ENCODE results near the gene KNTC1. TPM values are rescaled to one million over a fixed set of nuclear protein-coding genes. Genes with fewer than 3 reads are reported as not detected.
A peak's percentile ranks its signal among the peaks of the same experiment; 100 is the strongest.

Gene KNTC1, protein sequence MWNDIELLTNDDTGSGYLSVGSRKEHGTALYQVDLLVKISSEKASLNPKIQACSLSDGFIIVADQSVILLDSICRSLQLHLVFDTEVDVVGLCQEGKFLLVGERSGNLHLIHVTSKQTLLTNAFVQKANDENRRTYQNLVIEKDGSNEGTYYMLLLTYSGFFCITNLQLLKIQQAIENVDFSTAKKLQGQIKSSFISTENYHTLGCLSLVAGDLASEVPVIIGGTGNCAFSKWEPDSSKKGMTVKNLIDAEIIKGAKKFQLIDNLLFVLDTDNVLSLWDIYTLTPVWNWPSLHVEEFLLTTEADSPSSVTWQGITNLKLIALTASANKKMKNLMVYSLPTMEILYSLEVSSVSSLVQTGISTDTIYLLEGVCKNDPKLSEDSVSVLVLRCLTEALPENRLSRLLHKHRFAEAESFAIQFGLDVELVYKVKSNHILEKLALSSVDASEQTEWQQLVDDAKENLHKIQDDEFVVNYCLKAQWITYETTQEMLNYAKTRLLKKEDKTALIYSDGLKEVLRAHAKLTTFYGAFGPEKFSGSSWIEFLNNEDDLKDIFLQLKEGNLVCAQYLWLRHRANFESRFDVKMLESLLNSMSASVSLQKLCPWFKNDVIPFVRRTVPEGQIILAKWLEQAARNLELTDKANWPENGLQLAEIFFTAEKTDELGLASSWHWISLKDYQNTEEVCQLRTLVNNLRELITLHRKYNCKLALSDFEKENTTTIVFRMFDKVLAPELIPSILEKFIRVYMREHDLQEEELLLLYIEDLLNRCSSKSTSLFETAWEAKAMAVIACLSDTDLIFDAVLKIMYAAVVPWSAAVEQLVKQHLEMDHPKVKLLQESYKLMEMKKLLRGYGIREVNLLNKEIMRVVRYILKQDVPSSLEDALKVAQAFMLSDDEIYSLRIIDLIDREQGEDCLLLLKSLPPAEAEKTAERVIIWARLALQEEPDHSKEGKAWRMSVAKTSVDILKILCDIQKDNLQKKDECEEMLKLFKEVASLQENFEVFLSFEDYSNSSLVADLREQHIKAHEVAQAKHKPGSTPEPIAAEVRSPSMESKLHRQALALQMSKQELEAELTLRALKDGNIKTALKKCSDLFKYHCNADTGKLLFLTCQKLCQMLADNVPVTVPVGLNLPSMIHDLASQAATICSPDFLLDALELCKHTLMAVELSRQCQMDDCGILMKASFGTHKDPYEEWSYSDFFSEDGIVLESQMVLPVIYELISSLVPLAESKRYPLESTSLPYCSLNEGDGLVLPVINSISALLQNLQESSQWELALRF (N-terminal part only)
- total RNA-seq (1 to 10 TPM; 2.0 to 7.0 (median 3.0) TPM), polyA plus RNA-seq (1 to 10 TPM; 2.1 to 8.1 TPM)
- long read RNA-seq, donor 1 = 0 reads
- long read RNA-seq, donor 2 = 0 reads
- long read RNA-seq, donor 3 = 0 reads

DNA sequence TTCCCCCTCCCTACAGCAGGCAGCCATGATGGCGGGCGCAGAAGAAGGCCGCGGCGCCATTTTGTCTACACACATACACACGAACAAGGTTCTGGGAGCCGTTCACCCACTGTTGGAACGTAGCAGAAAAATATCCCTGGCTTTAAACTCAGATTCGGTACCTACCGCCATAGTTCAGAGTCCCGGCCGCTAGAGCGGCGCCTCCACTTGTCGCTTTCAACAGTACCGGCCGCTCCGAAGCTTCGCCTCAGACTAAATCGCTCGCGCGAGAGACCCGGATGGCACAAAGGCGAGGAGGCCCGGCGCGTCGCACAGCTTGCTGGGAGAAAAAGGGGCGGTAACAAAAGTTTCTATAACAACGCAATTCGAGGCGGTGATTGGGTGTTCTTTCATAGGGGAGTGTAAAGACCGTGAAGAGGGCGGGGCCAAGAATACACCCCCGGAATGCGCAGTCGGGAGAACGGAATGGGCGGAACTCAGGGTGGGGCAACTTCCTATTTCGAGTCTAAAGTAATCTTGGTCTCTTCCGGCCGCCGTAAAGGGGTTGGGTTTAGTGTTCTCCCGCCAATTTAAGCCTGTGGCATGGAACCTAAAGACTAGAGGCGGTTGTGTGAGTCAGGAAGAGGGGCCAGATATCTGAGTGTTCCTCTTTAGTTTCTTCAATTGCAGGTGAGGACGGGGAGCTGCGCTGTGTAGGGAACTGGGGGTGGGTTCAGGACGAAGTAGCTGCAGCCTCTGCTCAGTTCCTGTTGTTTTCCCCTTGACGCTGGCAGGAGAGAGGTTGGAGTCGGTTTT lies at the start of gene KNTC1, which contains the start of gene RSRC2:
TSS of gene KNTC1 (plus strand) at position 567 of the 795 bp plus-strand sequence. CDS start 2,815 bp downstream, outside the sequence.
TSS of gene RSRC2 (minus strand) at position 254 of the 795 bp plus-strand sequence. CDS start at position 171, 83 bp downstream.
- H3K36me3 ChIP-seq = peaks cover 0 to 49% (median 2%) of the 10 kb centered on the region in 9 donors
- TF ChIP-seq, protein P1, sequence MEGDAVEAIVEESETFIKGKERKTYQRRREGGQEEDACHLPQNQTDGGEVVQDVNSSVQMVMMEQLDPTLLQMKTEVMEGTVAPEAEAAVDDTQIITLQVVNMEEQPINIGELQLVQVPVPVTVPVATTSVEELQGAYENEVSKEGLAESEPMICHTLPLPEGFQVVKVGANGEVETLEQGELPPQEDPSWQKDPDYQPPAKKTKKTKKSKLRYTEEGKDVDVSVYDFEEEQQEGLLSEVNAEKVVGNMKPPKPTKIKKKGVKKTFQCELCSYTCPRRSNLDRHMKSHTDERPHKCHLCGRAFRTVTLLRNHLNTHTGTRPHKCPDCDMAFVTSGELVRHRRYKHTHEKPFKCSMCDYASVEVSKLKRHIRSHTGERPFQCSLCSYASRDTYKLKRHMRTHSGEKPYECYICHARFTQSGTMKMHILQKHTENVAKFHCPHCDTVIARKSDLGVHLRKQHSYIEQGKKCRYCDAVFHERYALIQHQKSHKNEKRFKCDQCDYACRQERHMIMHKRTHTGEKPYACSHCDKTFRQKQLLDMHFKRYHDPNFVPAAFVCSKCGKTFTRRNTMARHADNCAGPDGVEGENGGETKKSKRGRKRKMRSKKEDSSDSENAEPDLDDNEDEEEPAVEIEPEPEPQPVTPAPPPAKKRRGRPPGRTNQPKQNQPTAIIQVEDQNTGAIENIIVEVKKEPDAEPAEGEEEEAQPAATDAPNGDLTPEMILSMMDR (IDR thresholded peaks at IDR 0.05) = peak in 1 of 9 donors; percentile 6
- H3K4me1 ChIP-seq = peaks cover 6 to 48% (median 46%) of the 10 kb centered on the region in 9 donors
- H3K9me3 ChIP-seq = no peaks in the 10 kb centered on the region
- ATAC-seq (peak; percentile 97 to 99 (median 98)), DNase-seq (peak; percentile 93 to 100)
- peak within 1 kb of the TSS; percentile 57 to 91 (median 76) for H3K4me3 ChIP-seq
- intact Hi-C loops (cut with DNase I) = loop anchor here in 5 of 10 donors (2.0 to 10.0 kb wide), 2 partner anchors 226 to 228 kb away; partner anchors contain the start of gene DENR (in 5 of the 5)
- WGBS, 2 donors = 0% methylated on average over 51 of the region's 51 CpGs
- no peaks in the 10 kb centered on the region for H3K27me3 ChIP-seq
- peak within 1 kb of the TSS; percentile 92 to 100 (median 98) for H3K27ac ChIP-seq

DNA sequence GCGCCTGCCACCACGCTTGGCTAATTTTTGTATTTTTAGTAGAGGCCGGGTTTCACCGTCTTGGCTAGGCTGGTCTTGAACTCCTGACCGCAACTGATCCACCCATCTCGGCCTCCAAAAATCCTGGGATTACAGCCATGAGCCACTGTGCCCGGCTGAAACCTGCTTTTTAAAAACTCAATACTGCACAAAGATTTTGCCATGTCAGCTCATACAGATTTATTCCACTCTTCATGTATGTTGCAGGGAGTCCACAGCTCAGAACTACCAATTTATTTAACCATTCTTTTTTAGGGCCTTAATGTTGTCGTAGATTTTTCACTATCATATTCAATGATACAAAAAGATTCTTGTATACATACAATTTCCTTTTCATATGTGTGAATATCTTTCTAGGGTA lies 46.3 kb upstream of the KNTC1 start:
- H3K4me3 ChIP-seq = no peak overlapping the region
- intact Hi-C loops (cut with DNase I) = no loop called here

DNA sequence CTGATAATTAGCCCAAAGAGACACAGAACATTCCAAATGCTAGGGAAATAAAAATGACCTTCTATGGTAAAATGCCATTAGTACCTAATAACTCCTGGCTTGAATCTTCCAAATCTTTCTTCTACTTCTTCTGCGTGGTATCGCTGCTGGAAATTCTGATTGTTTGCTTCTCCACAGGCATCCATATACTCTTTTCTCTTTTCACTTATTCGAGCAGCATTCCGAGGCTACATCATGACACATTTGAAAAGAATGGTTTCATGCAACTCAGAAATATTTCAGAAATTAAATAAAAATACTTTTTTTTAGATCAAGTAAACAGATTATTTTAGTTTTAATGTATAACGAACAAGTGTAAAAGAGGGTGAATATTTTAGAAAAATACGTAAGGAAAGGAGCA lies 45.2 kb upstream of the KNTC1 start:
- Histone ChIP-seq H3K36me3 (peaks cover 0 to 100% (median 78%) of the 10 kb centered on the region in 9 donors), H3K4me3 (no peak overlapping the region), H3K4me1 (no peaks in the 10 kb centered on the region), H3K27ac (no peak overlapping the region), H3K9me3 (no peaks in the 10 kb centered on the region), H3K27me3 (no peaks in the 10 kb centered on the region)
- intact Hi-C loops (cut with DNase I) = no loop called here
- ATAC-seq = no peak
- TF ChIP-seq, protein P1 (IDR thresholded peaks at IDR 0.05) = no peak
- no peak for DNase-seq
- 96% methylated on average over 6 of the region's 6 CpGs for WGBS, 2 donors

More for the DNA sequence above, 46.3 kb upstream of the KNTC1 start:
- DNase-seq = no peak
- no peak overlapping the region for H3K27ac ChIP-seq
- TF ChIP-seq, protein P1 (IDR thresholded peaks at IDR 0.05) = no peak
- no peaks in the 10 kb centered on the region for H3K9me3 ChIP-seq
- no peaks in the 10 kb centered on the region for H3K27me3 ChIP-seq
- 98 to 100% methylated on average over 8 of the region's 8 CpGs for WGBS, 2 donors
- H3K4me1 ChIP-seq = no peaks in the 10 kb centered on the region
- H3K36me3 ChIP-seq = peaks cover 3 to 100% (median 78%) of the 10 kb centered on the region in 9 donors
- no peak for ATAC-seq

All from heart right ventricle (tissue), 16 donors.